ENCODE measurements around the gene EHMT1.

The EHMT1 gene

GRCh38 chr9:137829260-137829996 lies 210.6 kb downstream of the EHMT1 start:
- no peak for DNase-seq

GRCh38 chr9:137832191-137832700 lies 213.4 kb downstream of the EHMT1 start:
- no peak for DNase-seq

GRCh38 chr9:137832830-137833590 lies 214.2 kb downstream of the EHMT1 start:
- no peak for DNase-seq

- DNase-seq = no peak
These were observed 215.2 kb downstream of the EHMT1 start for GRCh38 chr9:137833721-137834613.

GRCh38 chr9:137834846-137835546 lies 216.2 kb downstream of the EHMT1 start:
- no peak for DNase-seq

- DNase-seq = no peak
These were observed 217.5 kb downstream of the EHMT1 start for GRCh38 chr9:137836151-137836830.

GRCh38 chr9:137836831-137837241 lies 218.0 kb downstream of the EHMT1 start:
- DNase-seq = no peak

GRCh38 chr9:137837345-137838278 lies 218.8 kb downstream of the EHMT1 start:
- no peak for DNase-seq

- no peak for DNase-seq
These were observed 219.8 kb downstream of the EHMT1 start for GRCh38 chr9:137838576-137838975.

- no peak for DNase-seq
These were observed 224.6 kb downstream of the EHMT1 start for GRCh38 chr9:137843355-137843754.

GRCh38 chr9:137851516-137852267 lies 232.9 kb downstream of the EHMT1 start:
- no peak for DNase-seq

GRCh38 chr9:137853392-137853995 lies 234.7 kb downstream of the EHMT1 start:
- DNase-seq = no peak

- no peak for DNase-seq
These were observed 241.6 kb downstream of the EHMT1 start for GRCh38 chr9:137860361-137860760.

- no peak for DNase-seq
These were observed 246.9 kb downstream of the EHMT1 start for GRCh38 chr9:137865581-137866145.

- no peak for DNase-seq
These were observed 247.7 kb downstream of the EHMT1 start for GRCh38 chr9:137866226-137867141.

- DNase-seq = no peak
These were observed 251.6 kb downstream of the EHMT1 start for GRCh38 chr9:137870432-137870831.

GRCh38 chr9:137872296-137872695 lies 253.5 kb downstream of the EHMT1 start:
- DNase-seq = no peak

GRCh38 chr9:137873408-137873807 lies 254.6 kb downstream of the EHMT1 start:
- DNase-seq = no peak
